Bronchus fibroblast of lung (primary cell): ENCODE results near the gene FER. TPM values are rescaled to one million over a fixed set of nuclear protein-coding genes. Genes with fewer than 3 reads are reported as not detected.

ENCODE experiments used
- total RNA-seq: library from RNA; depleted of rRNA; stranded (reverse); fragments of >200 nt; gene quantifications from 2 replicates; pipeline ENCODE4 v1.2.3, GENCODE V29; 2015

Gene FER
- total RNA-seq, result 5.2 and 5.5 TPM in 2 replicates

GRCh38 chr5:108747774-108748400, at the start of gene FER:
Gene FER (plus strand): TSS chr5:108747897. CDS start chr5:108798183, 50,286 bp downstream.

